Loucy (cell line): Measurements from ENCODE around the gene PRM3.

ENCODE experiments used
- H2AFZ ChIP-seq: fragments of 200-600 bp; sonication (generic); 2 replicates; pipeline ENCODE4 v1.6.0; 2016; ENCODE audit warnings: antibody characterized with exemption, mild to moderate bottlenecking, low read length, moderate library complexity
- H3F3A ChIP-seq: fragments of 200-600 bp; 2 replicates; pipeline ENCODE4 v1.6.0; 2016; ENCODE audit warnings: antibody characterized with exemption, low read depth, mild to moderate bottlenecking
- H3K27me3 ChIP-seq: fragments of 200-600 bp; sonication (generic); 2 replicates; pipeline ENCODE4 v1.6.1; 2014; ENCODE audit warnings: low read length, mild to moderate bottlenecking; ENCODE audit not compliant: insufficient read depth, poor library complexity, severe bottlenecking
- H3K36me3 ChIP-seq: fragments of 200-600 bp; sonication (generic); 2 replicates; pipeline ENCODE4 v1.6.1; 2016; ENCODE audit warnings: low read length; ENCODE audit not compliant: insufficient read depth
- H3K4me1 ChIP-seq: fragments of 200-600 bp; sonication (generic); 2 replicates; pipeline ENCODE4 v1.5.1; 2014; ENCODE audit warnings: low read length, mild to moderate bottlenecking; ENCODE audit not compliant: insufficient read depth, poor library complexity, severe bottlenecking
- H3K4me2 ChIP-seq: fragments of 200-600 bp; sonication (generic); 2 replicates; pipeline ENCODE4 v1.6.0; 2014; ENCODE audit warnings: antibody characterized with exemption, low read length, low read depth, mild to moderate bottlenecking; ENCODE audit not compliant: poor library complexity, severe bottlenecking
- H3K4me3 ChIP-seq: fragments of 200-600 bp; sonication (generic); 2 replicates; pipeline ENCODE4 v1.5.1; 2014; ENCODE audit warnings: low read length, mild to moderate bottlenecking, mixed read lengths; ENCODE audit not compliant: poor library complexity, severe bottlenecking
- H3K79me2 ChIP-seq: fragments of 200-600 bp; sonication (generic); 2 replicates; pipeline ENCODE4 v1.6.1; 2014; ENCODE audit warnings: low read length; ENCODE audit not compliant: insufficient read depth
- H3K9ac ChIP-seq: fragments of 200-600 bp; sonication (generic); 2 replicates; pipeline ENCODE4 v1.6.0; 2014; ENCODE audit warnings: mild to moderate bottlenecking, low read depth, low read length, moderate library complexity; ENCODE audit not compliant: poor library complexity, severe bottlenecking
- H3K9me2 ChIP-seq: fragments of 200-600 bp; sonication (generic); replicated peaks from 2 replicates; pipeline ENCODE4 v1.6.1; 2016; ENCODE audit warnings: low read depth, low read length, mixed read lengths
- H3K9me3 ChIP-seq: fragments of 200-600 bp; sonication (generic); 2 replicates; pipeline ENCODE4 v1.6.1; 2014; ENCODE audit warnings: mild to moderate bottlenecking, antibody characterized with exemption, low read length, low read depth; ENCODE audit not compliant: insufficient read depth
- H4K20me1 ChIP-seq: fragments of 200-600 bp; sonication (generic); 2 replicates; pipeline ENCODE4 v1.6.0; 2014; ENCODE audit warnings: antibody characterized with exemption, low read length, mild to moderate bottlenecking; ENCODE audit not compliant: insufficient read depth, poor library complexity, severe bottlenecking
- CTCF ChIP-seq: fragments of 200-600 bp; sonication (generic); conservative IDR thresholded peaks from 2 replicates; pipeline ENCODE4 v1.5.1; 2014; ENCODE audit warnings: mild to moderate bottlenecking, antibody characterized with exemption, low read length
- EZH2phosphoT487 ChIP-seq: fragments of 200-600 bp; IDR thresholded peaks from 2 replicates; pipeline ENCODE4 v1.6.1; 2018; ENCODE audit warnings: antibody characterized with exemption, mild to moderate bottlenecking, moderate library complexity, borderline replicate concordance

The PRM3 gene

GRCh38 chr16:11274964-11275363 lies 1.5 kb upstream of the PRM3 start:
- TF ChIP-seq EZH2phosphoT487, result no peak
- no peak for TF ChIP-seq CTCF
- no peaks in the 10 kb centered on the region for H3K27me3 ChIP-seq

GRCh38 chr16:11273721-11274324 lies 394 bp upstream of the PRM3 start:
- Histone ChIP-seq H3K36me3 (no peaks in the 10 kb centered on the region), H2AFZ (no peak overlapping the region), H3K4me3 (no peak overlapping the region), H3K9me2 (no peaks in the 10 kb centered on the region), H3K27me3 (no peaks in the 10 kb centered on the region), H3K79me2 (no peaks in the 10 kb centered on the region), H3F3A (no peaks in the 10 kb centered on the region), H3K4me2 (no peak overlapping the region), H3K9ac (no peak overlapping the region), H3K9me3 (no peaks in the 10 kb centered on the region), H4K20me1 (no peaks in the 10 kb centered on the region), H3K4me1 (no peaks in the 10 kb centered on the region)
- no peak for TF ChIP-seq CTCF
- TF ChIP-seq EZH2phosphoT487, result no peak

More at GRCh38 chr16:11274964-11275363, 1.5 kb upstream of the PRM3 start:
- no peaks in the 10 kb centered on the region for H3K36me3 ChIP-seq
- H3K4me3 ChIP-seq, result no peak overlapping the region
- no peaks in the 10 kb centered on the region for H3K9me2 ChIP-seq
- no peaks in the 10 kb centered on the region for H3F3A ChIP-seq
- H3K9ac ChIP-seq, result no peak overlapping the region
- H3K79me2 ChIP-seq, result no peaks in the 10 kb centered on the region
- no peaks in the 10 kb centered on the region for H3K4me1 ChIP-seq
- H2AFZ ChIP-seq, result no peak overlapping the region
- H3K9me3 ChIP-seq, result no peaks in the 10 kb centered on the region
- H4K20me1 ChIP-seq, result no peaks in the 10 kb centered on the region
- H3K4me2 ChIP-seq, result no peak overlapping the region

DNA sequence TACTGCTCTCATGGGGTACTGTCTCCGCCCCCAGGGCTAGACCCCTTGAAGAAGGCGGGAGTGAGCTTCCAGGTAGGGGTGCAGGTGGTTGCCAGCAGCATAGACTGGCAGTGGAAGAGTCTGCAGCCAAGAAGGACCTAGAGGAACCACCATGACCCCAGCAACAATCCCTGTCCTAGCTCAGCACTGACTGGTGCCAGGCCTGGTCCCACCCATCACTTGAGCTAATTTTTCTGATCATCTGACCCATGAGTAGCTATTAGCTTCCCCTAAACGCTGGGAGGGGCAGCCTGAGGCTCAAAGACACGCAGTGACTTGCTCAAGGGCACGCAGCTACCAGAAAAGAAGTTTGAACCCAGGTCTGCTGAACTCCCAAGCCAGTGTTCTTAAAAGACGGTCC lies 945 bp downstream of the PRM3 start:
- TF ChIP-seq EZH2phosphoT487 (no peak), CTCF (no peak)
- H3K4me2 ChIP-seq, result no peak overlapping the region
- H3K36me3 ChIP-seq, result no peaks in the 10 kb centered on the region
- H3K79me2 ChIP-seq, result no peaks in the 10 kb centered on the region
- no peaks in the 10 kb centered on the region for H3K9me3 ChIP-seq
- H3K4me1 ChIP-seq, result no peaks in the 10 kb centered on the region
- no peak overlapping the region for H3K9ac ChIP-seq
- H2AFZ ChIP-seq, result no peak overlapping the region
- H3K4me3 ChIP-seq, result no peak overlapping the region
- H3F3A ChIP-seq, result no peaks in the 10 kb centered on the region
- H3K9me2 ChIP-seq, result no peaks in the 10 kb centered on the region
- H3K27me3 ChIP-seq, result no peaks in the 10 kb centered on the region
- no peaks in the 10 kb centered on the region for H4K20me1 ChIP-seq
